HG02588 (cell line): Measurements from ENCODE around the gene SSUH2.
"Not testable (repeated sequence)": the region's sequence is repeated elsewhere in the genome, so short reads cannot be mapped to it uniquely, and the experiment has no call there.

ENCODE experiments used
- ATAC-seq: cut with Tn5 transposase; IDR thresholded peaks from one replicate; pipeline ENCODE4 v1.9.1; 2021; ENCODE audit warnings: mild to moderate bottlenecking, moderate library complexity; ENCODE audit not compliant: unreplicated experiment

SSUH2 gene

DNA sequence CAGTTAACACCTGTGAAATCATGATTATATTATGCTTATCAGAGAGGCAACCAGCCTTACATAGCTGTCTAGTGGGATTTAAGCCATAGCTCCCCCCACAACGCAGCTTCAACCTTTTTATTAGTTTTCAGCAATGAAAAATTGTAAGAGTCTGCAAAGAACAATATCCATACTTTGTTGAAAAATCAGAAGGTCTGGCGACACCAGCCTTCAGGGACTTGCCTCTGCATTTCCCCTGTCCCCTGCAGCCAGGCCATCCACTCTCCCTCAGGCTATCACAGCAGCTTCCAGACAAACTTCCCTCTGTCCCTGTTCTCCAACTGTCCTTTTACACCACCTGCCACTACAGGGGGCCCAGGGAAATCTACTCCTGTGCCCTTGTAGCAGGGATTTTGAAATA, 59.9 kb downstream of the SSUH2 start:
- no peak for ATAC-seq

GRCh38 chr3:8581806-8582445, 62.7 kb downstream of the SSUH2 start:
- no peak for ATAC-seq

DNA sequence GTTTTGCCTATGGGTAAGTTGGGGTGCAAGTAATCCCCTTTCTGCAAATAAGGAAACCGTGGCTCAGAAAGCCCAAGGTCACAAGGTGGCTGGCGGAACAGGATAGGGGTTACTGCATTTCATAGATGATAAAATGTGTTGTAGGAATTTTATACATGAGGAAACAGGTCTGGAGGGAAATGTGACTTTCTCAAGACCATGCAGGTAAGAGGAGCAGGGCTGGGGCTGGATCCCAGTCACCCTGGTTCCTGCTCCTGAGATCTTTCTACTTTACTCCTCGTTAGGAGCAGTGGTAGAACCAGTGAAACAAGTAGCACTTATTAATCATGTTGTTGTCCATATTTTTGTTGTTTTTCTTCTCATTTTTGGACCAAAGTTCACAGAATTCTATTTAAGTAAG, 63.2 kb downstream of the SSUH2 start:
- ATAC-seq, result no peak

- ATAC-seq, result not testable (repeated sequence)
Measured at GRCh38 chr3:8580434-8580833, 64.2 kb downstream of the SSUH2 start.

GRCh38 chr3:8579943-8580342, 64.7 kb downstream of the SSUH2 start:
- ATAC-seq, result no peak

DNA sequence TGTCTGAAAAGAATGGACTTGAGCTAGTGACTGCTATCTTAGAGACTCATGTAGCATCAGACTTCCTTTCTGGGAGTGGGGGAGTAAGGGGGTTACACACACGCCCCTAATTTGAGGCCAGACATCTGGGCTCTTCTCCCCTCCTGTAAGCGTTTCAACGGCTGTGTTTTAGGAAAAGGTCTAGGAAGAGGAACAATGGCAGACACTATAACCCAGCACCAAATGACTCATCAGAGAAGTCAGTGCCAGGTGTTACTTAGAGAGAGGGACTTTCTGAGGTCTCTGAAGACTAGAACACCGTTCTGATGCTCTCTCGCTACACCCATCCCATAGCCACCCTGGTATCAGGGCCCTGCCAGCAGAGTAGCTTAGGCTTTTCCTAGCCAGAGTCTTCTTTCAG, 65.5 kb downstream of the SSUH2 start:
- ATAC-seq, result peak; percentile 99

DNA sequence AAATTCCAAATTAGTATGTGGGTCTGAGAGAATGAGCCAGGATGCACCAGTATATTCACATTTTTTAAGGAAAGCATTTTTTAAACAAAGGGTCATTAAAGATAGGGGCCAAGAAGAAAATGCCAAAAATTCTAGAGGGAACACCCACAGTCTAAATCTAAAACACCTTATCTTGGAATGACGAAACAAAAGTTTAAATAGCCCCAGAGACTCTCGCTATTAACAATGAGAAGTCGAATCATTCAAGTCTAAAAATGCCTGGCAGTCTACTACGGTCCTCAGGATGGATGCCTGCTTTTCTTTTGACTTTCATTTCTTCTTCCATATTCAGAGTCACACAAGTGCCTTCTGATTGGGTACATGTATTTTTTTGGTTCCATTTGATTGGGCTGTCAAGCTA, 66.3 kb downstream of the SSUH2 start:
- ATAC-seq, result no peak

DNA sequence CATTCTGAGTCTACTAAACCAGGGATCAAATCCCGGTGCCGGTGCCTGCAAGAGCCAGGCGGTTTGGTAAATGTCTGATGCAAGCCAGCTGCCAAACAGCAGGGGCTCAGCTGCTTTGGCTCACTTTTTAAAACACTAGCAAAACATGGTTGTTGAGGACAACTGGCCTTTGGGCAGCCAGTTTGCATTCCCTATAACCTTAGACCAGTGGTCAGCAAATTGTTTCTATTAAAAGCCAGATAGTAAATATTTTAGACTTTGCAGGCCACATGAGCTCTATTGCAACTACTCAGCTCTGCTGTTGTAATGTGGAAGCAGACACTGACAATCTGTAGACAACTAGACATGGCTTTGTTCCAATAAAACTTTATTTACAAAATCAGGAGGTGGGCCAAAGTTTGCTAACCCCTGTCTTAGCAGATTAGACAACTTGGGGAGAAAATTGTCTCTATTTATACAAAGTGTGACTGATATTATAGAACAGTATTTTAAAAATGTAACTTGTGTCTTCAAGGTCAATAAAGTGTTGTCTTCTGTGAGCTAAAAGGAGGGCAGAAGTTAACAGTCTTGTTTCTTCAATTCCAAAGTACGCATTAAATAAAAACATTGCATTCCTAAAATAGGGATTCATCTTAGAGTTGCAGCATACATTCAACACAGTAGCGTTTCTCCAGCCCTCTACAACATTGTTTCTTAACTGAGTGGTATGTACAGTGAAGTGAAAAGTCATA, 67.6 kb downstream of the SSUH2 start:
- ATAC-seq, result no peak

DNA sequence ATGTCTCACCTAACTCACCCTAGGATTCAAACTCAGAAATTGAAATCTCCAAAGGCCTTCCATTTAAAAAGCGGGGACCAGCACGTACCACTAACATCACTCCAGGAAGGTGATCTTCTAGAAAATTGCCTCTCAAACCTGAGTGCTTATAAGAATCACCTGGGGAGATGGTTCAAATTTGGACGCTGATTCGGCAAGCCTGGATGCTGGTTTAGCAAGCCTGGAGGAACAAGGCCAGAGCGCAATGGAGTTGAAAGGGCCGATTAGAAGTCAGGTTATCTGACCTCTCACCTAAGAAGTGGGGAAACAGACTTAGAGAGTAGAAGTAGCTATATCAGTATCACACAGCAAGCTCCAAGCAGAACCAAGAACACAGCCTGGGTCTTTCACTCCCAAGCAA, 68.2 kb downstream of the SSUH2 start:
- no peak for ATAC-seq

- no peak for ATAC-seq
Measured at GRCh38 chr3:8575364-8576104, 69.1 kb downstream of the SSUH2 start.

GRCh38 chr3:8574670-8575322, 69.8 kb downstream of the SSUH2 start:
- no peak for ATAC-seq

DNA sequence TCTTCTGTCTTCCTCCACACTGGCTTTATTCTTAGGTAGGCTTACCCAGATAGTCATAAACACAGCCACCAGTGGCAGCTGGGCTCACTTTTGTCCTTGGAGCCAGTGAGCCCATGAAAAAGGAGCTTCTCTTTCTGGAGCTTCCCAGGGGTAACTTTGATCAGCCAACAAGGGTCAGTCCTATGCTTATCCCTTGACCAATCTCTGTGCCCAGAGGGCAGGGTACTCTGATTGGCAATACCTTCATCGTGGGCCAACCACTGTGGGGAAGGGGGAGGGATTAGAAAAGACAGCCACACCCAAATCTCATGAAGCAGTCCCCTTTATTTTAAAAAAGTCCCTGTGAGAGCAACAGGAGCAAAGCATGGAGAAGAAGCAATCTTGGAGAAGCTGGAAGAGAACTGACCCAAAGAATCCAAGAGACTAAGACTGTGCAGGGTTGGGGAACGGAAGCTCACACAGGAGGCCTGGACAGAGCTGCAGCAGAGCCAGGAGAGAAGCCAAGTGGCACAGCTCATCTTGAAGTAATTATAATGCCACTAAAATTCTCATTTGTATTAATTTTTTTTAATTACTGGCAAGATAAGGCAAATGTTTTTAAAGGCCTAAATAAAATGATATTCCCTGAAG, 70.4 kb downstream of the SSUH2 start:
- ATAC-seq, result no peak

GRCh38 chr3:8573342-8573926, 71.2 kb downstream of the SSUH2 start:
- ATAC-seq, result no peak

DNA sequence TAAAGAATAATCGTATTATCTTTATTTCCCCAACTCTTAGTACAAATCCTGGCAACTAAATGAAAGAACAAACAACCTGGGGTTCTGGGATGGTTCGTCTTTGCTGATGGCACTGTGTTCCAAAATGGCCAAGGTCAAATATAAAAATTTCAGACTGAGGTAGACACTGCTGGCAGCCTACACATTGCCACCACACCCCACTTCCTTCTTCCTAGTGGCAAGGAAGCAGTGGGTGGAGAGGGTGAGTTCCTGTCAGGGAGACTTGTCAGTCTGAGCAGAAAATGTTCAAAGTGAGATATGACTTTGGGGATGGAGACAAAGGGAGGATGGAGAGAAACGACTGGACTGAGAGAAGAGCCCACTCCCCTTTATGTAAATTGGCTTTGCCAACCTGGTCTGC, 73.3 kb downstream of the SSUH2 start:
- ATAC-seq, result no peak
